ENCODE results near the gene CYYR1. TPM values are rescaled to one million over a fixed set of nuclear protein-coding genes. Genes with fewer than 3 reads are reported as not detected.
A peak's percentile ranks its signal among the peaks of the same experiment; 100 is the strongest.

The CYYR1 gene
- total and polyA plus RNA-seq, 2 donors (not counting 3 experiments of a cell fraction or from before 2014, with no cell fraction given) = 13.2 to 25.7 TPM

- CTCF ChIA-PET = interaction anchor here (0.7 to 1.9 kb wide), 5 partner anchors 9 to 171 kb away, joined by 3 to 4 read pairs (median 3); no protein-coding TSS in a partner anchor
- peak overlapping the region; percentile 82 for H2AFZ ChIP-seq (ENCODE audit: low read depth, low read length)
- intact Hi-C loops (cut with micrococcal nuclease) (loop anchor here (1.0 kb wide), 1 partner anchor 24 kb away; no protein-coding TSS in a partner anchor), dilution Hi-C loops (cut with MboI; ENCODE audit: extremely low pct_ligation_motif_present, low sequenced_read_pairs) (no loop called here)
- no peaks in the 10 kb centered on the region for H3K36me3 ChIP-seq (ENCODE audit: control insufficient read depth in 2 of 2, extremely low read depth in 1 of 2, insufficient read depth in 2 of 2, low read length in 2 of 2)
- BruUV-seq (replicated peaks) = no TSS peak
- TF ChIP-seq POLR2A (IDR thresholded peaks at IDR 0.05; ENCODE audit: low read depth, low read length) (no peak), GATA2 (IDR thresholded peaks at IDR 0.05; ENCODE audit: insufficient read depth, insufficient read length, low read depth, low read length) (no peak), JUN (IDR thresholded peaks at IDR 0.05; ENCODE audit: borderline replicate concordance, insufficient read depth, insufficient read length, low read depth) (no peak), POLR2AphosphoS5 (IDR thresholded peaks at IDR 0.05; ENCODE audit: insufficient read depth, low read depth, low read length) (no peak), MYC (IDR thresholded peaks at IDR 0.05; ENCODE audit: low read depth, low read length) (no peak), EZH2 (IDR thresholded peaks at IDR 0.05; ENCODE audit: borderline replicate concordance, low read depth, low read length, severe bottlenecking) (no peak), FOS (IDR thresholded peaks at IDR 0.05; ENCODE audit: borderline replicate concordance, insufficient read depth, low read length) (no peak)
- TF ChIP-seq, protein P1, sequence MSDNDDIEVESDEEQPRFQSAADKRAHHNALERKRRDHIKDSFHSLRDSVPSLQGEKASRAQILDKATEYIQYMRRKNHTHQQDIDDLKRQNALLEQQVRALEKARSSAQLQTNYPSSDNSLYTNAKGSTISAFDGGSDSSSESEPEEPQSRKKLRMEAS (IDR thresholded peaks at IDR 0.05; ENCODE audit: insufficient read depth, insufficient read length) = no peak
- TF ChIP-seq, protein P2, sequence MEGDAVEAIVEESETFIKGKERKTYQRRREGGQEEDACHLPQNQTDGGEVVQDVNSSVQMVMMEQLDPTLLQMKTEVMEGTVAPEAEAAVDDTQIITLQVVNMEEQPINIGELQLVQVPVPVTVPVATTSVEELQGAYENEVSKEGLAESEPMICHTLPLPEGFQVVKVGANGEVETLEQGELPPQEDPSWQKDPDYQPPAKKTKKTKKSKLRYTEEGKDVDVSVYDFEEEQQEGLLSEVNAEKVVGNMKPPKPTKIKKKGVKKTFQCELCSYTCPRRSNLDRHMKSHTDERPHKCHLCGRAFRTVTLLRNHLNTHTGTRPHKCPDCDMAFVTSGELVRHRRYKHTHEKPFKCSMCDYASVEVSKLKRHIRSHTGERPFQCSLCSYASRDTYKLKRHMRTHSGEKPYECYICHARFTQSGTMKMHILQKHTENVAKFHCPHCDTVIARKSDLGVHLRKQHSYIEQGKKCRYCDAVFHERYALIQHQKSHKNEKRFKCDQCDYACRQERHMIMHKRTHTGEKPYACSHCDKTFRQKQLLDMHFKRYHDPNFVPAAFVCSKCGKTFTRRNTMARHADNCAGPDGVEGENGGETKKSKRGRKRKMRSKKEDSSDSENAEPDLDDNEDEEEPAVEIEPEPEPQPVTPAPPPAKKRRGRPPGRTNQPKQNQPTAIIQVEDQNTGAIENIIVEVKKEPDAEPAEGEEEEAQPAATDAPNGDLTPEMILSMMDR (IDR thresholded peaks at IDR 0.05; ENCODE audit: extremely low read depth in 1 of 2, insufficient read depth in 1 of 2, low read depth in 1 of 2, low read length in 2 of 2) = no peak
- peaks cover 16% of the 10 kb centered on the region for H3K4me1 ChIP-seq (ENCODE audit: control insufficient read depth, extremely low read depth, insufficient read depth, low read length)
- FAIRE-seq = peak; percentile 92
- no peaks in the 10 kb centered on the region for H3K9me1 ChIP-seq (replicated peaks; ENCODE audit: control insufficient read depth, extremely low read depth, insufficient read depth, low read length)
- no peaks in the 10 kb centered on the region for H3K9me3 ChIP-seq (replicated peaks; ENCODE audit: control insufficient read depth, insufficient read depth, low read length)
- H4K20me1 ChIP-seq (replicated peaks; ENCODE audit: control insufficient read depth, extremely low read depth, insufficient read depth, low read length) = no peaks in the 10 kb centered on the region
- peak overlapping the region in 1 of 3 experiments; percentile 15 for H3K4me3 ChIP-seq (replicated peaks in 1 of 3; ENCODE audit: insufficient read depth in 1 of 3, low read depth in 1 of 3, low read length in 3 of 3)
- POLR2A ChIA-PET = interaction anchor here (0.6 to 1.3 kb wide), 3 partner anchors 24 to 175 kb away, joined by 3 to 7 read pairs (median 3); no protein-coding TSS in a partner anchor
- peak overlapping the region; percentile 31 for H3K9ac ChIP-seq (replicated peaks; ENCODE audit: extremely low read depth, insufficient read depth, low read length)
- DNase-seq (ENCODE audit: low read depth, low spot score) = peak; percentile 83
- H3K4me2 ChIP-seq (ENCODE audit: insufficient read depth, low read length) = peak overlapping the region; percentile 71
- no peaks in the 10 kb centered on the region for H3K79me2 ChIP-seq (ENCODE audit: control insufficient read depth, insufficient read depth, low read length)
- no peaks in the 10 kb centered on the region for H3K27me3 ChIP-seq (ENCODE audit: control insufficient read depth in 2 of 2, insufficient read depth in 2 of 2, low read length in 2 of 2)
- peak overlapping the region; percentile 63 for H3K27ac ChIP-seq (ENCODE audit: insufficient read depth, low read depth, low read length)
Measured at GRCh38 chr21:26546446-26547097, 26.5 kb downstream of the CYYR1 start.

Data from endothelial cell of umbilical vein (primary cell).